Lower leg skin (tissue), 3 donors: ENCODE results near the gene TRAF3IP1.

ENCODE experiments used
- CTCF ChIP-seq, 3 donors: fragments of 450-650 bp; IDR thresholded peaks; one replicate each; pipeline ENCODE4 v1.5.1; 2016; ENCODE audit warnings: antibody characterized with exemption in 3 of 3, mild to moderate bottlenecking in 3 of 3, moderate library complexity in 2 of 3
- POLR2A ChIP-seq, 2 donors: fragments of 450-650 bp; IDR thresholded peaks; one replicate each; pipeline ENCODE4 v1.6.1; 2016 to 2017; ENCODE audit warnings: antibody characterized with exemption in 2 of 2, mild to moderate bottlenecking in 1 of 2, moderate library complexity in 1 of 2

- no peak for TF ChIP-seq CTCF (IDR thresholded peaks at IDR 0.05)
- TF ChIP-seq POLR2A (IDR thresholded peaks at IDR 0.05), result no peak
Observed at GRCh38 chr2:238341536-238341935, 21.2 kb downstream of the TRAF3IP1 start.
